K562 (cell line): ENCODE measurements around the gene MMP19.

ENCODE experiments used
- CEBPB ChIP-seq: fragments of 450-650 bp; IDR thresholded peaks from 2 replicates; pipeline ENCODE4 v1.6.1; 2016; ENCODE audit warnings: missing genetic modification characterization, missing compliant biosample characterization
- NR3C1 ChIP-seq: sonication (generic); formaldehyde crosslinking; IDR thresholded peaks from 2 replicates; pipeline ENCODE4 v1.8.1; 2022; ENCODE audit warnings: missing genetic modification reagents
- TF ChIP-seq, protein P1 (sequence below): fragments of 250-450 bp; sonication (Bioruptor Pico); IDR thresholded peaks from 2 replicates; pipeline ENCODE4 v1.5.0; 2020; ENCODE audit warnings: mild to moderate bottlenecking, borderline replicate concordance
- TF ChIP-seq, protein P2 (sequence below), 3 experiments: IDR thresholded peaks in 2 of 3; conservative IDR thresholded peaks in 1 of 3; 2 replicates each; pipeline ENCODE4 v1.5.1; 2011 to 2012; ENCODE audit warnings: low read length in 3 of 3, mild to moderate bottlenecking in 3 of 3, control low read depth in 2 of 3, improper control_type of control experiment in 1 of 3, inconsistent platforms in 1 of 3, low read depth in 1 of 3, mixed read lengths in 1 of 3, moderate library complexity in 1 of 3; ENCODE audit not compliant: insufficient read depth in 2 of 3

DNA sequence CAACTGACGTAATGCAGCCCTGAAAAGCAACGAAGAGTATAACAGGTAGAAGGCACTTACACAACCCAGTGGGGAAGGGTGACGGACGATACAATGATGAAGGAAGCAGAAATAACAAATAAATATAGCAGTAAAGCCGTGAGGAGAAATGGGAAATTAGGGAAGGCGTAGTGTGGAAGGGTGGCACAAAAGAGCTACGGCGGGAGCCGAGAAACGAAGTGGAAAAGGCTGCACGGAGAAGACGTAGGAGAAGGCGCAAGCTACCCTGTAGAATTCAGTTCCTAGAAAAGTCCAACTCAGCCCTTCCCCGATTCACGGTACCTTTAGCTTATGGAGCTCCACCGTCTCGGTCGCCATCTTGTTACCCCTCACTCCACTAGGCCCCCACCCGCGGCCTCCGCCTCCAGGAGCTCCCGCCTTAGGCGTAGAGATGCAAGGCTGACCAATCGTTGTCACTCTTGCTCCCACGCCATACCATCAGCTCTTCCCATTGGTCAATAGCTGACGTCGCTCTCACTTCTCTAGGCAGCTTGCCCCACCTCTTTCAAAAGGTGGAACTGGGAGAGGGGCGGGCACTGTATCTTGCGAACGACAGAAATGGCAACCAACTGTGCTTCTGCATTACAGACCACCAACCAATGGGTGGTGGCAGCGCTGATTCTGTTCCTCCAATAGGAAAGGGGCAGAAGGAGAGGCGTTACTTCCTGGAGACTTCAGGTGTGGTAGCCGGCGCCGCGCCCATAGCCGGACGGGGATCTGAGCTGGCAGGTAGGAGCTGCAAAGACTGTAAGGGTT, 25.2 kb downstream of the MMP19 start, which contains the start of the genes ORMDL2 and SARNP:
- TF ChIP-seq, protein P1, sequence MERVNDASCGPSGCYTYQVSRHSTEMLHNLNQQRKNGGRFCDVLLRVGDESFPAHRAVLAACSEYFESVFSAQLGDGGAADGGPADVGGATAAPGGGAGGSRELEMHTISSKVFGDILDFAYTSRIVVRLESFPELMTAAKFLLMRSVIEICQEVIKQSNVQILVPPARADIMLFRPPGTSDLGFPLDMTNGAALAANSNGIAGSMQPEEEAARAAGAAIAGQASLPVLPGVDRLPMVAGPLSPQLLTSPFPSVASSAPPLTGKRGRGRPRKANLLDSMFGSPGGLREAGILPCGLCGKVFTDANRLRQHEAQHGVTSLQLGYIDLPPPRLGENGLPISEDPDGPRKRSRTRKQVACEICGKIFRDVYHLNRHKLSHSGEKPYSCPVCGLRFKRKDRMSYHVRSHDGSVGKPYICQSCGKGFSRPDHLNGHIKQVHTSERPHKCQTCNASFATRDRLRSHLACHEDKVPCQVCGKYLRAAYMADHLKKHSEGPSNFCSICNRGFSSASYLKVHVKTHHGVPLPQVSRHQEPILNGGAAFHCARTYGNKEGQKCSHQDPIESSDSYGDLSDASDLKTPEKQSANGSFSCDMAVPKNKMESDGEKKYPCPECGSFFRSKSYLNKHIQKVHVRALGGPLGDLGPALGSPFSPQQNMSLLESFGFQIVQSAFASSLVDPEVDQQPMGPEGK (CRISPR knock-in tag): no peak
- TF ChIP-seq NR3C1 (CRISPR knock-in tag): no peak
- TF ChIP-seq, protein P2, sequence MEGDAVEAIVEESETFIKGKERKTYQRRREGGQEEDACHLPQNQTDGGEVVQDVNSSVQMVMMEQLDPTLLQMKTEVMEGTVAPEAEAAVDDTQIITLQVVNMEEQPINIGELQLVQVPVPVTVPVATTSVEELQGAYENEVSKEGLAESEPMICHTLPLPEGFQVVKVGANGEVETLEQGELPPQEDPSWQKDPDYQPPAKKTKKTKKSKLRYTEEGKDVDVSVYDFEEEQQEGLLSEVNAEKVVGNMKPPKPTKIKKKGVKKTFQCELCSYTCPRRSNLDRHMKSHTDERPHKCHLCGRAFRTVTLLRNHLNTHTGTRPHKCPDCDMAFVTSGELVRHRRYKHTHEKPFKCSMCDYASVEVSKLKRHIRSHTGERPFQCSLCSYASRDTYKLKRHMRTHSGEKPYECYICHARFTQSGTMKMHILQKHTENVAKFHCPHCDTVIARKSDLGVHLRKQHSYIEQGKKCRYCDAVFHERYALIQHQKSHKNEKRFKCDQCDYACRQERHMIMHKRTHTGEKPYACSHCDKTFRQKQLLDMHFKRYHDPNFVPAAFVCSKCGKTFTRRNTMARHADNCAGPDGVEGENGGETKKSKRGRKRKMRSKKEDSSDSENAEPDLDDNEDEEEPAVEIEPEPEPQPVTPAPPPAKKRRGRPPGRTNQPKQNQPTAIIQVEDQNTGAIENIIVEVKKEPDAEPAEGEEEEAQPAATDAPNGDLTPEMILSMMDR (IDR thresholded peaks at IDR 0.05 in 2 of 3, conservative IDR thresholded peaks at IDR 0.05 in 1 of 3; ENCODE audit: insufficient read depth in 2 of 3, low read depth in 1 of 3, low read length in 3 of 3): no peak
- no peak; the same call in 1 of the 2 replicates for TF ChIP-seq CEBPB (tag)
